ENCODE results near the gene OSGIN1.

OSGIN1 gene

GRCh38 chr16:83928341-83929055 is 24.5 kb upstream of the OSGIN1 start:
- no peak overlapping the region for H3K9ac ChIP-seq (ENCODE audit: low read depth, low read length)
- H3K4me1 ChIP-seq (ENCODE audit: insufficient read depth, low read length) = peaks cover 9% of the 10 kb centered on the region; the same call in 1 of the 2 replicates
- H3K27me3 ChIP-seq (ENCODE audit: insufficient read depth, low read length) = 0 out of 2 replicates have a peak, but pooled peaks cover 4% of the 10 kb centered on the region
- no peak overlapping the region for H3K27ac ChIP-seq (ENCODE audit: low read length)
- no peak overlapping the region for H3K4me3 ChIP-seq (ENCODE audit: low read length)
- H3K9me3 ChIP-seq (ENCODE audit: insufficient read depth, low read depth, low read length) = no peaks in the 10 kb centered on the region
- no peaks in the 10 kb centered on the region for H3K36me3 ChIP-seq (ENCODE audit: insufficient read depth, low read depth, low read length)

GRCh38 chr16:83929811-83930555 is 23.1 kb upstream of the OSGIN1 start:
- 0 out of 2 replicates have a peak, but pooled peaks cover 4% of the 10 kb centered on the region for H3K27me3 ChIP-seq (ENCODE audit: insufficient read depth, low read length)
- no peak overlapping the region for H3K4me3 ChIP-seq (ENCODE audit: low read length)
- H3K36me3 ChIP-seq (ENCODE audit: insufficient read depth, low read depth, low read length) = no peaks in the 10 kb centered on the region
- no peak overlapping the region for H3K9ac ChIP-seq (ENCODE audit: low read depth, low read length)
- no peaks in the 10 kb centered on the region for H3K9me3 ChIP-seq (ENCODE audit: insufficient read depth, low read depth, low read length)
- peaks cover 9% of the 10 kb centered on the region; the same call in 1 of the 2 replicates for H3K4me1 ChIP-seq (ENCODE audit: insufficient read depth, low read length)
- no peak overlapping the region for H3K27ac ChIP-seq (ENCODE audit: low read length)

GRCh38 chr16:83930730-83931500 is 22.1 kb upstream of the OSGIN1 start:
- H3K9ac ChIP-seq (ENCODE audit: low read depth, low read length) = no peak overlapping the region
- peaks cover 9% of the 10 kb centered on the region; the same call in 1 of the 2 replicates for H3K4me1 ChIP-seq (ENCODE audit: insufficient read depth, low read length)
- no peak overlapping the region for H3K27ac ChIP-seq (ENCODE audit: low read length)
- no peak overlapping the region for H3K4me3 ChIP-seq (ENCODE audit: low read length)
- no peaks in the 10 kb centered on the region for H3K36me3 ChIP-seq (ENCODE audit: insufficient read depth, low read depth, low read length)
- no peaks in the 10 kb centered on the region for H3K9me3 ChIP-seq (ENCODE audit: insufficient read depth, low read depth, low read length)
- H3K27me3 ChIP-seq (ENCODE audit: insufficient read depth, low read length) = 0 out of 2 replicates have a peak, but pooled peaks cover 3% of the 10 kb centered on the region

GRCh38 chr16:83931556-83931955 is 21.5 kb upstream of the OSGIN1 start:
- peaks cover 5% of the 10 kb centered on the region; the same call in 1 of the 2 replicates for H3K4me1 ChIP-seq (ENCODE audit: insufficient read depth, low read length)
- H3K27me3 ChIP-seq (ENCODE audit: insufficient read depth, low read length) = no peaks in the 10 kb centered on the region

GRCh38 chr16:83932304-83932703 is 20.7 kb upstream of the OSGIN1 start:
- Histone ChIP-seq H3K4me1 (ENCODE audit: insufficient read depth, low read length) (peaks cover 2% of the 10 kb centered on the region; the same call in 1 of the 2 replicates), H3K27ac (ENCODE audit: low read length) (no peak overlapping the region), H3K36me3 (ENCODE audit: insufficient read depth, low read depth, low read length) (no peaks in the 10 kb centered on the region), H3K4me3 (ENCODE audit: low read length) (no peak overlapping the region), H3K9me3 (ENCODE audit: insufficient read depth, low read depth, low read length) (no peaks in the 10 kb centered on the region), H3K27me3 (ENCODE audit: insufficient read depth, low read length) (no peaks in the 10 kb centered on the region), H3K9ac (ENCODE audit: low read depth, low read length) (no peak overlapping the region)

More at GRCh38 chr16:83931556-83931955, 21.5 kb upstream of the OSGIN1 start:
- no peaks in the 10 kb centered on the region for H3K9me3 ChIP-seq (ENCODE audit: insufficient read depth, low read depth, low read length)
- H3K4me3 ChIP-seq (ENCODE audit: low read length) = no peak overlapping the region
- H3K9ac ChIP-seq (ENCODE audit: low read depth, low read length) = no peak overlapping the region
- no peaks in the 10 kb centered on the region for H3K36me3 ChIP-seq (ENCODE audit: insufficient read depth, low read depth, low read length)
- no peak overlapping the region for H3K27ac ChIP-seq (ENCODE audit: low read length)

- no peak overlapping the region for H3K27ac ChIP-seq (ENCODE audit: low read length)
- no peaks in the 10 kb centered on the region for H3K4me1 ChIP-seq (ENCODE audit: insufficient read depth, low read length)
- no peaks in the 10 kb centered on the region for H3K27me3 ChIP-seq (ENCODE audit: insufficient read depth, low read length)
- H3K4me3 ChIP-seq (ENCODE audit: low read length) = no peak overlapping the region
- no peaks in the 10 kb centered on the region for H3K9me3 ChIP-seq (ENCODE audit: insufficient read depth, low read depth, low read length)
- H3K9ac ChIP-seq (ENCODE audit: low read depth, low read length) = no peak overlapping the region
- H3K36me3 ChIP-seq (ENCODE audit: insufficient read depth, low read depth, low read length) = no peaks in the 10 kb centered on the region
Measured at GRCh38 chr16:83932955-83933673, 19.9 kb upstream of the OSGIN1 start.

- H3K36me3 ChIP-seq (ENCODE audit: insufficient read depth, low read depth, low read length) = no peaks in the 10 kb centered on the region
- H3K9me3 ChIP-seq (ENCODE audit: insufficient read depth, low read depth, low read length) = no peaks in the 10 kb centered on the region
- H3K27ac ChIP-seq (ENCODE audit: low read length) = no peak overlapping the region
- no peaks in the 10 kb centered on the region for H3K4me1 ChIP-seq (ENCODE audit: insufficient read depth, low read length)
- H3K4me3 ChIP-seq (ENCODE audit: low read length) = no peak overlapping the region
- H3K27me3 ChIP-seq (ENCODE audit: insufficient read depth, low read length) = no peaks in the 10 kb centered on the region
- H3K9ac ChIP-seq (ENCODE audit: low read depth, low read length) = no peak overlapping the region
Measured at GRCh38 chr16:83933885-83934683, 19.0 kb upstream of the OSGIN1 start.

GRCh38 chr16:83934684-83934977 is 18.4 kb upstream of the OSGIN1 start:
- no peak overlapping the region for H3K4me3 ChIP-seq (ENCODE audit: low read length)

GRCh38 chr16:83935005-83935857 is 17.8 kb upstream of the OSGIN1 start:
- Histone ChIP-seq H3K9me3 (ENCODE audit: insufficient read depth, low read depth, low read length) (no peaks in the 10 kb centered on the region), H3K4me1 (ENCODE audit: insufficient read depth, low read length) (no peaks in the 10 kb centered on the region; the same call in 1 of the 2 replicates), H3K36me3 (ENCODE audit: insufficient read depth, low read depth, low read length) (no peaks in the 10 kb centered on the region), H3K9ac (ENCODE audit: low read depth, low read length) (no peak overlapping the region), H3K27me3 (ENCODE audit: insufficient read depth, low read length) (no peaks in the 10 kb centered on the region), H3K4me3 (ENCODE audit: low read length) (no peak overlapping the region), H3K27ac (ENCODE audit: low read length) (no peak overlapping the region)

More at GRCh38 chr16:83934684-83934977, 18.4 kb upstream of the OSGIN1 start:
- Histone ChIP-seq H3K4me1 (ENCODE audit: insufficient read depth, low read length) (no peaks in the 10 kb centered on the region), H3K36me3 (ENCODE audit: insufficient read depth, low read depth, low read length) (no peaks in the 10 kb centered on the region), H3K9ac (ENCODE audit: low read depth, low read length) (no peak overlapping the region), H3K27ac (ENCODE audit: low read length) (no peak overlapping the region), H3K27me3 (ENCODE audit: insufficient read depth, low read length) (no peaks in the 10 kb centered on the region), H3K9me3 (ENCODE audit: insufficient read depth, low read depth, low read length) (no peaks in the 10 kb centered on the region)

- no peaks in the 10 kb centered on the region for H3K36me3 ChIP-seq (ENCODE audit: insufficient read depth, low read depth, low read length)
- H3K4me1 ChIP-seq (ENCODE audit: insufficient read depth, low read length) = peaks cover 2% of the 10 kb centered on the region; the same call in 1 of the 2 replicates
- H3K27me3 ChIP-seq (ENCODE audit: insufficient read depth, low read length) = no peaks in the 10 kb centered on the region
- no peak overlapping the region for H3K4me3 ChIP-seq (ENCODE audit: low read length)
- H3K9ac ChIP-seq (ENCODE audit: low read depth, low read length) = no peak overlapping the region
- no peaks in the 10 kb centered on the region for H3K9me3 ChIP-seq (ENCODE audit: insufficient read depth, low read depth, low read length)
- no peak overlapping the region for H3K27ac ChIP-seq (ENCODE audit: low read length)
Measured at GRCh38 chr16:83935858-83936255, 17.2 kb upstream of the OSGIN1 start.
